SK-N-SH (cell line): ENCODE results near the gene ZNF260. TPM values are rescaled to one million over a fixed set of nuclear protein-coding genes. Genes with fewer than 3 reads are reported as not detected.

Experiments
- CTCF ChIA-PET: fragments of 300-600, 350-600 bp; formaldehyde crosslinking; extraction: SDS; loops from one replicate; lab custom pipeline; 2021; lab: Yijun Ruan, JAX
- POLR2A ChIA-PET: fragments of 350-600 bp; sonication (Branson Sonifier 250); formaldehyde crosslinking; extraction: SDS; loops from one replicate; lab custom pipeline; 2020; ENCODE audit warnings: antibody characterized with exemption, inconsistent platforms; lab: Yijun Ruan, JAX
- DNase-seq: peaks from one replicate; pipeline ENCODE4 v3.0.0; 2012
- H2AFZ ChIP-seq: fragments of 200-600 bp; sonication (generic); 2 replicates; pipeline ENCODE4 v1.8.1; 2016; ENCODE audit warnings: antibody characterized with exemption, mild to moderate bottlenecking, low read depth
- H3F3A ChIP-seq: fragments of 200-600 bp; sonication (generic); replicated peaks from 2 replicates; pipeline ENCODE3; 2016; ENCODE audit warnings: antibody characterized with exemption, mild to moderate bottlenecking; ENCODE audit not compliant: insufficient read depth
- H3K27ac ChIP-seq, 2 experiments: fragments of 200-500 bp in 1 of 2; fragments of 200-600 bp in 1 of 2; sonication (Bioruptor generic) in 1 of 2; sonication (generic), shearing (Covaris generic) in 1 of 2; 2 replicates each; pipeline versions ENCODE4 v1.5.1 to v1.6.1; 2014 to 2016; ENCODE audit warnings: low read depth in 2 of 2, inconsistent platforms in 1 of 2, low read length in 1 of 2, mild to moderate bottlenecking in 1 of 2, mixed read lengths in 1 of 2
- H3K27me3 ChIP-seq: fragments of 200-600 bp; sonication (generic), shearing (Covaris generic); 2 replicates; pipeline ENCODE4 v1.6.1; 2016; ENCODE audit warnings: mixed run types; ENCODE audit not compliant: insufficient read depth
- H3K36me3 ChIP-seq, 2 experiments: fragments of 200-500 bp in 1 of 2; fragments of 200-600 bp in 1 of 2; sonication (Bioruptor generic) in 1 of 2; sonication (generic) in 1 of 2; replicated peaks in 1 of 2; 2 replicates each; pipeline versions ENCODE3 to v1.5.1; 2014 to 2016; ENCODE audit warnings: low read length in 1 of 2, mild to moderate bottlenecking in 1 of 2; ENCODE audit not compliant: insufficient read depth in 2 of 2, control insufficient read depth in 1 of 2
- H3K4me1 ChIP-seq, 2 experiments: fragments of 200-500 bp in 1 of 2; fragments of 200-600 bp in 1 of 2; sonication (Bioruptor generic) in 1 of 2; sonication (generic), shearing (Covaris generic) in 1 of 2; 2 replicates each; pipeline versions ENCODE4 v1.5.1 to v1.6.1; 2014 to 2016; ENCODE audit warnings: low read depth in 1 of 2, low read length in 1 of 2, mixed run types in 1 of 2; ENCODE audit not compliant: insufficient read depth in 2 of 2, control insufficient read depth in 1 of 2
- H3K4me2 ChIP-seq: fragments of 200-600 bp; sonication (generic), shearing (Covaris generic); 2 replicates; pipeline ENCODE4 v1.6.1; 2017; ENCODE audit warnings: mixed run types
- H3K4me3 ChIP-seq, 2 experiments: fragments of 200-500 bp in 1 of 2; fragments of 200-600 bp in 1 of 2; sonication (Bioruptor generic) in 1 of 2; sonication (generic), shearing (Covaris generic) in 1 of 2; 2 replicates each; pipeline versions ENCODE4 v1.5.1 to v1.8.1; 2014 to 2016; ENCODE audit warnings: low read depth in 2 of 2, inconsistent platforms in 1 of 2, low read length in 1 of 2, mild to moderate bottlenecking in 1 of 2, mixed read lengths in 1 of 2, moderate library complexity in 1 of 2
- H3K79me2 ChIP-seq: fragments of 200-600 bp; sonication (generic); 2 replicates; pipeline ENCODE4 v1.8.1; 2017; ENCODE audit warnings: mild to moderate bottlenecking; ENCODE audit not compliant: insufficient read depth
- H3K9ac ChIP-seq: fragments of 200-600 bp; sonication (generic); 2 replicates; pipeline ENCODE4 v1.6.1; 2017; ENCODE audit warnings: mixed run types
- H3K9me2 ChIP-seq: fragments of 200-600 bp; sonication (generic); 2 replicates; pipeline ENCODE4 v1.6.1; 2017; ENCODE audit warnings: mixed run types
- H3K9me3 ChIP-seq: fragments of 200-600 bp; sonication (generic); 2 replicates; pipeline ENCODE4 v1.6.1; 2017; ENCODE audit warnings: mixed run types, mild to moderate bottlenecking, moderate library complexity
- H4K20me1 ChIP-seq: fragments of 200-600 bp; sonication (generic); 2 replicates; pipeline ENCODE4 v1.6.1; 2017; ENCODE audit warnings: mild to moderate bottlenecking, mixed run types; ENCODE audit not compliant: insufficient read depth
- CHD2 ChIP-seq: fragments of 150-350 bp; IDR thresholded peaks from 2 replicates; pipeline ENCODE4 v1.6.1; 2018; ENCODE audit warnings: low read length; ENCODE audit not compliant: partially characterized antibody
- EP300 ChIP-seq, 2 experiments: IDR thresholded peaks; 2 replicates each; pipeline versions ENCODE4 v1.4.0 to v1.6.1; 2012; ENCODE audit warnings: borderline replicate concordance in 1 of 2, low read depth in 1 of 2, low read length in 1 of 2
- EZH2phosphoT487 ChIP-seq: fragments of 200-600 bp; sonication (generic); IDR thresholded peaks from 2 replicates; pipeline ENCODE4 v1.6.1; 2017; ENCODE audit warnings: low read depth, mixed run types, mild to moderate bottlenecking, antibody characterized with exemption, moderate library complexity, borderline replicate concordance
- FOSL2 ChIP-seq: IDR thresholded peaks from 2 replicates; pipeline ENCODE4 v1.4.0; 2012; ENCODE audit warnings: low read depth, mild to moderate bottlenecking, moderate library complexity, borderline replicate concordance
- GABPA ChIP-seq: IDR thresholded peaks from 2 replicates; pipeline ENCODE4 v1.4.0; 2012; ENCODE audit warnings: low read depth, mild to moderate bottlenecking
- GATA2 ChIP-seq: sonication (generic); formaldehyde crosslinking; IDR thresholded peaks from 2 replicates; pipeline ENCODE4 v1.5.0; 2020; ENCODE audit warnings: mild to moderate bottlenecking, missing genetic modification reagents
- JUND ChIP-seq: IDR thresholded peaks from 2 replicates; pipeline ENCODE4 v1.4.0; 2012
- MEF2A ChIP-seq: IDR thresholded peaks from 2 replicates; pipeline ENCODE4 v1.4.0; 2012; ENCODE audit warnings: low read depth, borderline replicate concordance
- MXI1 ChIP-seq: IDR thresholded peaks from 2 replicates; pipeline ENCODE4 v1.6.1; 2012; ENCODE audit warnings: mild to moderate bottlenecking, low read depth, low read length, improper control_type of control experiment
- NFIC ChIP-seq: IDR thresholded peaks from 2 replicates; pipeline ENCODE4 v1.4.0; 2012; ENCODE audit warnings: borderline replicate concordance
- NRF1 ChIP-seq: IDR thresholded peaks from 2 replicates; pipeline ENCODE4 v1.6.1; 2012; ENCODE audit warnings: low read depth, mild to moderate bottlenecking, low read length
- POLR2AphosphoS5 ChIP-seq: IDR thresholded peaks from 2 replicates; pipeline ENCODE4 v1.6.1; 2012; ENCODE audit warnings: low read depth, low read length
- RAD21 ChIP-seq: IDR thresholded peaks from 2 replicates; pipeline ENCODE4 v1.6.1; 2012; ENCODE audit warnings: mild to moderate bottlenecking, low read length
- RCOR1 ChIP-seq: fragments of 150-350 bp; IDR thresholded peaks from 2 replicates; pipeline ENCODE4 v1.6.1; 2017; ENCODE audit warnings: antibody characterized with exemption, low read length
- RFX5 ChIP-seq: IDR thresholded peaks from 2 replicates; pipeline ENCODE4 v1.6.1; 2012; ENCODE audit warnings: mild to moderate bottlenecking, improper control_type of control experiment, low read length
- SIN3A ChIP-seq: IDR thresholded peaks from 2 replicates; pipeline ENCODE4 v1.6.1; 2012; ENCODE audit warnings: low read depth, mild to moderate bottlenecking, low read length, moderate library complexity, borderline replicate concordance
- SMC3 ChIP-seq: IDR thresholded peaks from 2 replicates; pipeline ENCODE4 v1.6.1; 2012; ENCODE audit warnings: low read depth, low read length, improper control_type of control experiment
- TAF1 ChIP-seq: IDR thresholded peaks from 2 replicates; pipeline ENCODE4 v1.6.1; 2012; ENCODE audit warnings: low read depth, mild to moderate bottlenecking, low read length, moderate library complexity, borderline replicate concordance
- TEAD4 ChIP-seq: IDR thresholded peaks from 2 replicates; pipeline ENCODE4 v1.4.0; 2012; ENCODE audit warnings: mild to moderate bottlenecking, borderline replicate concordance; ENCODE audit not compliant: insufficient read depth
- WGBS: methylation state at CpG from one replicate; pipeline ENCODE4 v1.1.6; 2017; ENCODE audit warnings: low lambda C conversion rate; 5-methylcytosine and 5-hydroxymethylcytosine counted together
- polyA plus RNA-seq, 3 experiments: library from polyadenylated mRNA; depleted of rRNA; stranded (reverse); fragments of >200 nt; gene quantifications; 2 replicates each; pipeline ENCODE4 v1.2.3, GENCODE V29; 2012
- TF ChIP-seq, protein P1 (sequence below): IDR thresholded peaks from 2 replicates; pipeline ENCODE4 v1.4.0; 2012; ENCODE audit warnings: low read depth, borderline replicate concordance
- TF ChIP-seq, protein P2 (sequence below): IDR thresholded peaks from 2 replicates; pipeline ENCODE4 v1.4.0; 2012; ENCODE audit warnings: low read depth
- TF ChIP-seq, protein P3 (sequence below): IDR thresholded peaks from 2 replicates; pipeline ENCODE4 v1.4.0; 2012; ENCODE audit warnings: low read depth, borderline replicate concordance

ZNF260 gene
- polyA plus RNA-seq, 1 of the 3 experiments (the other 2 are of a cell fraction), result 2.6 TPM

DNA sequence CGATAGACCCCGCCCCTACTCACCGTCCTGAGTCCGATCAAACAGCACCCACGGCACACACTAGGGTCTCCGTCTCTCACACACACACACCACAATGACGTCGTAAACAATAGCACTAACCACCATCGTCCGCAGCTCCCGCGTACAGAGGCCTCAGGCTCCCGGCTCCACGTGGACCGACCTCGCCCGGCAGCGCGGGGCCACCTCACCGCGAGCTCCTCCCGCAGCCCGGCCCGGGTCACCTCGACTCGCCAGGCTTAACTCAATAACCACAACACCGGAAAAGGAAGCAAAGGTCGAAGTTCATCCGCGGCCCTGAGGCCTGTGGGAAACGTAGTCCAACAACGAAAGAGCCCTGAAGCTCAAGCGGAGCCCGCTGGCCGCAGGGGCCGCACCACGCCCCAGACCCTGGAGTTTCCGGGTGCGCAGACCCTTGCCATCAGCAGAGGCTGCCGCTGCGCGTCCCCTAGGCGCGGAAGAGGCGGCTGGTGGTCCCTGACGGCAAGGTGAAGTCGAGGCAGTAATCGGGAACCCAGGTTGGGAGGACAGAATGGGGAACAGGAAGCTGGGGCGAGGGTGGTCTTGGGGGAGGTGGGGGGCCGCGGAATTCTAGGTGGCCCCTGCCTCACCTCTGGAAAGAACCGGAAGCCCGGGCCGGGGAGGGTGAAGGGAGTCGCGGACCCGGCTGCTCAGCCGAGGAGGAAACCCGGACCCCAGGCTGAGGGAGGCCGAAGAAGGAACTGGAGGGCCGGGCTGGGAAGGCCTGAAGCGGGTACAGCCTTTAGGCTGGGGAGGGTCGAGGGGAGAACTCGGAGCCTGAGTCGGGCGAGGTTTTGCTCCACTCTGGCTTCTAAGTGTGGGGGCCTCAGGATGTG, 45.2 kb upstream of the ZNF260 start, which contains the start of gene ZNF529 (continued):
- TF ChIP-seq SIN3A, result peak; percentile 89; the same call in 1 of the 2 replicates
- TF ChIP-seq, protein P1, sequence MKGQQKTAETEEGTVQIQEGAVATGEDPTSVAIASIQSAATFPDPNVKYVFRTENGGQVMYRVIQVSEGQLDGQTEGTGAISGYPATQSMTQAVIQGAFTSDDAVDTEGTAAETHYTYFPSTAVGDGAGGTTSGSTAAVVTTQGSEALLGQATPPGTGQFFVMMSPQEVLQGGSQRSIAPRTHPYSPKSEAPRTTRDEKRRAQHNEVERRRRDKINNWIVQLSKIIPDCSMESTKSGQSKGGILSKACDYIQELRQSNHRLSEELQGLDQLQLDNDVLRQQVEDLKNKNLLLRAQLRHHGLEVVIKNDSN, result no peak
- peak; percentile 69 for TF ChIP-seq TAF1
- peak; percentile 96 for TF ChIP-seq CHD2
- no peak for TF ChIP-seq MEF2A
- TF ChIP-seq GABPA, result peak; percentile 96
- TF ChIP-seq, protein P2, sequence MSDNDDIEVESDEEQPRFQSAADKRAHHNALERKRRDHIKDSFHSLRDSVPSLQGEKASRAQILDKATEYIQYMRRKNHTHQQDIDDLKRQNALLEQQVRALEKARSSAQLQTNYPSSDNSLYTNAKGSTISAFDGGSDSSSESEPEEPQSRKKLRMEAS, result peak; percentile 97
- TF ChIP-seq POLR2AphosphoS5, result peak; percentile 94
- TF ChIP-seq FOSL2, result no peak
- no peak; the same call in 1 of the 2 replicates for TF ChIP-seq RAD21
- no peak for TF ChIP-seq EP300 (IDR thresholded peaks at IDR 0.05; ENCODE audit: borderline replicate concordance in 1 of 2, low read depth in 1 of 2, low read length in 1 of 2)
- no peak for TF ChIP-seq NRF1
- TF ChIP-seq, protein P3, sequence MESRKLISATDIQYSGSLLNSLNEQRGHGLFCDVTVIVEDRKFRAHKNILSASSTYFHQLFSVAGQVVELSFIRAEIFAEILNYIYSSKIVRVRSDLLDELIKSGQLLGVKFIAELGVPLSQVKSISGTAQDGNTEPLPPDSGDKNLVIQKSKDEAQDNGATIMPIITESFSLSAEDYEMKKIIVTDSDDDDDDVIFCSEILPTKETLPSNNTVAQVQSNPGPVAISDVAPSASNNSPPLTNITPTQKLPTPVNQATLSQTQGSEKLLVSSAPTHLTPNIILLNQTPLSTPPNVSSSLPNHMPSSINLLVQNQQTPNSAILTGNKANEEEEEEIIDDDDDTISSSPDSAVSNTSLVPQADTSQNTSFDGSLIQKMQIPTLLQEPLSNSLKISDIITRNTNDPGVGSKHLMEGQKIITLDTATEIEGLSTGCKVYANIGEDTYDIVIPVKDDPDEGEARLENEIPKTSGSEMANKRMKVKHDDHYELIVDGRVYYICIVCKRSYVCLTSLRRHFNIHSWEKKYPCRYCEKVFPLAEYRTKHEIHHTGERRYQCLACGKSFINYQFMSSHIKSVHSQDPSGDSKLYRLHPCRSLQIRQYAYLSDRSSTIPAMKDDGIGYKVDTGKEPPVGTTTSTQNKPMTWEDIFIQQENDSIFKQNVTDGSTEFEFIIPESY, result peak; percentile 38; the same call in 1 of the 2 replicates
- TF ChIP-seq RFX5, result no peak
- no peak for TF ChIP-seq TEAD4
- TF ChIP-seq SMC3, result no peak
- TF ChIP-seq GATA2 (CRISPR knock-in tag), result no peak

DNA sequence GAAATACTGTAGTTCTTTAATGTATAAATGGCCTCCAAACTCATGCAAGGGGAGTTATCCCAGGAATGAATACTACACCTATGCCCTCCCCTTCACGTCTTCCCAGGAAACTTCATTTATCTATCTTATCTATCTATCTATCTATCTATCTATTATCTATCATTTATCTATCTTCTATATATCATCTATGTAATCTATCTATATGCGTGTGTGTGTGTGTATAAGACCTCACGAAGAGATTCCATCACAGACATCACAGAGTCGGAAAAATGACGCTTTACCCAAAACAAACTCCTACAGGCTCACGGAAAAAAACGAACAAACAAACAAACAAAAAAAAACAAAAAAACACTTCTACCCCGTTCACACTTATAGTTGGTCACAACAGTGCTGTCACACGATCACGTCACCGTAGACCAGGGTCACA, 44.5 kb upstream of the ZNF260 start:
- Histone ChIP-seq H3K27ac (peak overlapping the region; percentile 71 to 79), H2AFZ (peak overlapping the region; percentile 97), H3K36me3 (peaks cover 10 to 61% of the 10 kb centered on the region in 2 experiments), H3K9ac (peak overlapping the region; percentile 91), H3K4me3 (peak overlapping the region; percentile 81 to 99), H3F3A (peaks cover 9% of the 10 kb centered on the region), H3K27me3 (no peaks in the 10 kb centered on the region), H3K4me1 (peaks cover 0 to 6% of the 10 kb centered on the region in 2 experiments; a peak in 3 of 4 replicates), H4K20me1 (no peaks in the 10 kb centered on the region), H3K9me2 (no peaks in the 10 kb centered on the region), H3K9me3 (no peaks in the 10 kb centered on the region)
- CTCF ChIA-PET, result interaction anchor here (0.6 kb wide), 1 partner anchor 832 kb away, joined by 3 read pairs; no protein-coding TSS in a partner anchor
- WGBS, result 10% methylated on average over 11 of the region's 11 CpGs
- POLR2A ChIA-PET, result interaction anchor here (0.9 to 2.7 kb wide), 9 partner anchors 10 to 328 kb away, joined by 3 to 21 read pairs (median 5); partner anchors contain the start of genes ZFP14, ZNF260, ZNF345 and ZNF382
- DNase-seq, result no peak
- TF ChIP-seq, protein P1, result no peak
- TF ChIP-seq RCOR1 (no peak), MXI1 (no peak), RAD21 (no peak), MEF2A (no peak), EZH2phosphoT487 (no peak), NFIC (no peak), CHD2 (no peak), JUND (no peak)
- TF ChIP-seq, protein P3, result no peak
- TF ChIP-seq, all 33 proteins: peak for 0
- Histone ChIP-seq H3K79me2 (peaks cover 81% of the 10 kb centered on the region), H3K4me2 (peak overlapping the region; percentile 77)
